GM13976 (cell line): Measurements from ENCODE around the gene MBOAT1.
A peak's percentile ranks its signal among the peaks of the same experiment; 100 is the strongest.

ENCODE experiments used
- DNase-seq: peaks from one replicate; pipeline ENCODE4 v3.0.0; 2012; ENCODE audit warnings: low spot score
- in situ Hi-C: fragments of 300-500 bp; cut with MboI; formaldehyde crosslinking; loops from one replicate; pipeline ENCODE4 v1.12.0; 2022; ENCODE audit warnings: low sequenced_read_pairs, mixed read lengths, inconsistent platforms; ENCODE audit not compliant: unreplicated experiment
- TF ChIP-seq, protein P1 (sequence below): IDR thresholded peaks from 2 replicates; pipeline ENCODE4 v1.5.1; 2012; ENCODE audit warnings: borderline replicate concordance, mild to moderate bottlenecking; ENCODE audit not compliant: insufficient read depth; ENCODE audit errors: extremely low read depth, missing control alignments, control extremely low read depth

Gene MBOAT1

GRCh38 chr6:20212392-20213111 is at the start of gene MBOAT1:
TSS of gene MBOAT1 (minus strand) at chr6:20212469. CDS start at chr6:20212234, 235 bp downstream.
- DNase-seq = peak; percentile 85

DNA sequence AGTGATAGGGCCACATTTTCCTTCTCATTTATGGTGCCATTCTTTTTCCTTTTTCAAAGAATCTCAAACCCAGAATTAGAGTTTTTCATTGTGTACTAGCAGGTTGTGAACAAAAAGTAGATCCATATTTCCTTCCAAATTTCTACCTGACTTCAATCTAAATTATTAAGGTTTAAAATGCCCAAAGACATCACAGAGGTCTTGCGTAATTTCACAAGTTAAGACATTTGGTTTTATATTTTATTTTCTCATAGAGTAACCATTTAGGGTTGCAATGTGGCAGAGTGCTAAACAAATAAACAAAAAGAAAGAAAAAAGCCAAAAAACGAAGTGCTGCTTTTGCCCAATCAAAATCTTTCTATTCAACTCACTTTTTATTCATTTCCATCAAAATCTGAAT is 49.4 kb upstream of the MBOAT1 start:
- no peak for DNase-seq
- TF ChIP-seq, protein P1, sequence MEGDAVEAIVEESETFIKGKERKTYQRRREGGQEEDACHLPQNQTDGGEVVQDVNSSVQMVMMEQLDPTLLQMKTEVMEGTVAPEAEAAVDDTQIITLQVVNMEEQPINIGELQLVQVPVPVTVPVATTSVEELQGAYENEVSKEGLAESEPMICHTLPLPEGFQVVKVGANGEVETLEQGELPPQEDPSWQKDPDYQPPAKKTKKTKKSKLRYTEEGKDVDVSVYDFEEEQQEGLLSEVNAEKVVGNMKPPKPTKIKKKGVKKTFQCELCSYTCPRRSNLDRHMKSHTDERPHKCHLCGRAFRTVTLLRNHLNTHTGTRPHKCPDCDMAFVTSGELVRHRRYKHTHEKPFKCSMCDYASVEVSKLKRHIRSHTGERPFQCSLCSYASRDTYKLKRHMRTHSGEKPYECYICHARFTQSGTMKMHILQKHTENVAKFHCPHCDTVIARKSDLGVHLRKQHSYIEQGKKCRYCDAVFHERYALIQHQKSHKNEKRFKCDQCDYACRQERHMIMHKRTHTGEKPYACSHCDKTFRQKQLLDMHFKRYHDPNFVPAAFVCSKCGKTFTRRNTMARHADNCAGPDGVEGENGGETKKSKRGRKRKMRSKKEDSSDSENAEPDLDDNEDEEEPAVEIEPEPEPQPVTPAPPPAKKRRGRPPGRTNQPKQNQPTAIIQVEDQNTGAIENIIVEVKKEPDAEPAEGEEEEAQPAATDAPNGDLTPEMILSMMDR = no peak
- in situ Hi-C loops = no loop called here

More at GRCh38 chr6:20212392-20213111, at the start of gene MBOAT1:
- TF ChIP-seq, protein P1 = no peak
- in situ Hi-C loops = no loop called here

DNA sequence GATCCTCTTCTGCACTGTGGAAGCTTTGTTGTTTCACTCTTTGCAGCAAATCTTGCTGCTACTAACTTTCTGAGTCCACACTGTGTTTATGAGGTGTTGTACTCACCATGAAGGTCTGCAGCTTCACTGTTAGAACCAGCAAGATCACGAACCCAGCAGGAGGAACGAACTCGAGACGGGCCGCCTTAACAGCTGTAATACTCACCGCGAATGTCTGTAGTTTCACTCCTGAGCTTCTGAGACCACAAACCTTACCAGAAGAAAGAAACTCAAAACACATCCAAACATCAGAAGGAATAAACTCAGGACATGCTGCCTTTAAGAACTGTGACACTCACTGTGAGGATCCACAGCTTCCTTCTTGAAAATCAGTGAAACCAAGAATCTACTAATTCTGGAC is 48.1 kb upstream of the MBOAT1 start:
- TF ChIP-seq, protein P1 = no peak

DNA sequence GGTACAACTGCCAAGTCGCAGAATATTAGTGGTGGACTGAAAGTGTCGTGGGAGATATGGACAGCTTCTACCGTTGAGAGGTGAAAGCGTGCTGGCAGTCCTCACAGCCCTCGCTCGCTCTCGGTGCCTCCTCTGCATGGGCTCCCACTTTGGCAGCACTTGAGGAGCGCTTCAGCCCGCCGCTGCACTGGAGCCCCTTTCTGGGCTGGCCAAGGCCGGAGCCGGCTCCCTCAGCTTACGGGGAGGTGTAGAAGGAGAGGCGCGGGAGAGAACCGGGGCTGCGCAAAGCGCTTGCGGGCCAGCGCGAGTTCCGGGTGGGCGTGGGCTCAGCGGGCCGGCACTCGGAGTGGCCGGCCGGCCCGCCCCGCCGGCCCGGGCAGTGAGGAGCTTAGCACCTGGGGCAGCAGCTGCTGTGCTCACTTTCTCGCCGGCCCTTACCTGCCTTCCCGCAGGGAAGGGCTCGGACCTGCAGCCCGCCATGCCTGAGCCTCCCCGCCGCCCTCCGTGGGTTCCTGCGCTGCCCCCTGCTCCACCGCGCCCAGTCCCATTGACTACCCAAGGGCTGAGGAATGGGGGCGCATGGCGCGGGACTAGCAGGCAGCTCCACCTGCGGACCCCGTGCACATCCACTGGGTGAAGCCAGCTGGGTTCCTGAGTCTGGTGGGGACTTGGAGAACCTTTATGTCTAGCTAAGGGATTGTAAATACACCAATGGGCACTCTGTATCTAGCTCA is 47.2 kb upstream of the MBOAT1 start:
- DNase-seq = no peak
- TF ChIP-seq, protein P1 = no peak
- in situ Hi-C loops = no loop called here

More for the DNA sequence above, 48.1 kb upstream of the MBOAT1 start:
- no peak for DNase-seq
- in situ Hi-C loops = no loop called here

DNA sequence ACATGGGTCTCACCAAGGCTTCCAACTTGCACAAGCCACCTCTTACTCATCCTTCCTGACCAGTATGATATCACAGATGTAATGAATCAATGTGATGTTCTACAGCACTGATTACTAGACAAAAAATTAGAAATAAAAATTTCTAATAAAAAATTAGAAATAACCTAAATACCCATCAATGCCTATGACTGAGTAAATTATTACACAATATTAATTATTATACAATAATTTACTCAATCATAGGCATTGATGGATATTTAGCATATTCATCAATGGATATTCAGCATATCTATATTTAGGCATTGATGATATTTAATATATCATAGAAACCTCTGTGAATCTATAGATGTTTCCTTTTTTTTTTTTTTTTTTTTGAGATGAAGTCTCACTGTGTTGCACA is 43.2 kb upstream of the MBOAT1 start:
- DNase-seq = no peak
- TF ChIP-seq, protein P1 = no peak
- in situ Hi-C loops = no loop called here

GRCh38 chr6:20254295-20254694 is 42.0 kb upstream of the MBOAT1 start:
- in situ Hi-C loops = no loop called here
- DNase-seq = no peak
- TF ChIP-seq, protein P1 = no peak
